Measurements from ENCODE around the gene IMMP1L. TPM values are rescaled to one million over a fixed set of nuclear protein-coding genes. Genes with fewer than 3 reads are reported as not detected.

IMMP1L gene
- total RNA-seq, 4 donors from 2014 or later, result 8.0 to 32.3 (median 19.2) TPM

GRCh38 chr11:31421820-31422219, 87.6 kb downstream of the IMMP1L start:
- ATAC-seq (ENCODE audit: low FRiP score) (no peak), DNase-seq (ENCODE audit: low spot score) (no peak)
- TF ChIP-seq CTCF (IDR thresholded peaks at IDR 0.05), result no peak

GRCh38 chr11:31419669-31420068, 89.8 kb downstream of the IMMP1L start:
- ATAC-seq (ENCODE audit: low FRiP score), result no peak

GRCh38 chr11:31419138-31419537, 90.3 kb downstream of the IMMP1L start:
- ATAC-seq (ENCODE audit: low FRiP score), result no peak
- no peak for DNase-seq (ENCODE audit: low spot score)
- no peak for TF ChIP-seq CTCF (IDR thresholded peaks at IDR 0.05)

More at GRCh38 chr11:31419669-31420068, 89.8 kb downstream of the IMMP1L start:
- no peak for TF ChIP-seq CTCF (IDR thresholded peaks at IDR 0.05)
- no peak for DNase-seq (ENCODE audit: low spot score)

- ATAC-seq (ENCODE audit: low FRiP score) (no peak), DNase-seq (ENCODE audit: low spot score) (no peak)
- no peak for TF ChIP-seq CTCF (IDR thresholded peaks at IDR 0.05)
These were observed 91.6 kb downstream of the IMMP1L start for GRCh38 chr11:31417816-31418215.

GRCh38 chr11:31417357-31417756, 92.1 kb downstream of the IMMP1L start:
- no peak for ATAC-seq (ENCODE audit: low FRiP score)
- TF ChIP-seq CTCF (IDR thresholded peaks at IDR 0.05), result no peak
- DNase-seq (ENCODE audit: low spot score), result no peak

GRCh38 chr11:31415435-31415834, 94.0 kb downstream of the IMMP1L start:
- ATAC-seq (ENCODE audit: low FRiP score), result no peak
- no peak for TF ChIP-seq CTCF (IDR thresholded peaks at IDR 0.05)
- no peak for DNase-seq (ENCODE audit: low spot score)

GRCh38 chr11:31414338-31414737, 95.1 kb downstream of the IMMP1L start:
- ATAC-seq (ENCODE audit: low FRiP score) (no peak), DNase-seq (ENCODE audit: low spot score) (no peak)
- no peak for TF ChIP-seq CTCF (IDR thresholded peaks at IDR 0.05)
